Measurements from ENCODE around the gene SLC1A2.

DNA sequence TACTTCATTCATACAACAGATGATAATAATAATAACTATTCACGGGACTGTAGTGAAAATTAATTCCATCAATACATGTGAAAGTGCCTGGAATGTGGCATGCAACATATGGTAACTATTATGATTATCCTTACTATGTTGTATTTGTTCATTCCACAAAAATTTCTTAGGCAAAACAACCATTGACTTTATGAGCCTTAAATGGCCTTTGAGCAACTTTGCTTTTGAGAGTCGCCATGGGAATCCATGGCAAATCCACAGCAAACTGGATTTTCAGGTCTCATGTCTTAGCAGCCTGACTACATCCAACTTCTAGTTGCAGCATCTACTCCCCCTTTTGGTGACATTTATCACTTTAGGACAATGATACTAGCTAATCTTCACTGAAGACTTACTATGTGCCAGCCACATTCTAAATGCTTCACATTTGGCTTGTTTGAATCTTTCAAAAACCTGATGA lies 56.8 kb downstream of the SLC1A2 start:
- TF ChIP-seq, protein P1, sequence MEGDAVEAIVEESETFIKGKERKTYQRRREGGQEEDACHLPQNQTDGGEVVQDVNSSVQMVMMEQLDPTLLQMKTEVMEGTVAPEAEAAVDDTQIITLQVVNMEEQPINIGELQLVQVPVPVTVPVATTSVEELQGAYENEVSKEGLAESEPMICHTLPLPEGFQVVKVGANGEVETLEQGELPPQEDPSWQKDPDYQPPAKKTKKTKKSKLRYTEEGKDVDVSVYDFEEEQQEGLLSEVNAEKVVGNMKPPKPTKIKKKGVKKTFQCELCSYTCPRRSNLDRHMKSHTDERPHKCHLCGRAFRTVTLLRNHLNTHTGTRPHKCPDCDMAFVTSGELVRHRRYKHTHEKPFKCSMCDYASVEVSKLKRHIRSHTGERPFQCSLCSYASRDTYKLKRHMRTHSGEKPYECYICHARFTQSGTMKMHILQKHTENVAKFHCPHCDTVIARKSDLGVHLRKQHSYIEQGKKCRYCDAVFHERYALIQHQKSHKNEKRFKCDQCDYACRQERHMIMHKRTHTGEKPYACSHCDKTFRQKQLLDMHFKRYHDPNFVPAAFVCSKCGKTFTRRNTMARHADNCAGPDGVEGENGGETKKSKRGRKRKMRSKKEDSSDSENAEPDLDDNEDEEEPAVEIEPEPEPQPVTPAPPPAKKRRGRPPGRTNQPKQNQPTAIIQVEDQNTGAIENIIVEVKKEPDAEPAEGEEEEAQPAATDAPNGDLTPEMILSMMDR (IDR thresholded peaks at IDR 0.05; ENCODE audit: low read depth, low read length): peak; percentile 33; the same call in 1 of the 2 replicates
- no peak for TF ChIP-seq EZH2phosphoT487 (IDR thresholded peaks at IDR 0.05; ENCODE audit: low read depth)
